Measurements from ENCODE around the gene SEMA3C.
"Not testable (repeated sequence)": the region's sequence is repeated elsewhere in the genome, so short reads cannot be mapped to it uniquely, and the experiment has no call there.

The SEMA3C gene

GRCh38 chr7:80934321-80934720 is 15.5 kb upstream of the SEMA3C start:
- H3K4me3 ChIP-seq (replicated peaks; ENCODE audit: insufficient read depth, low read length), result no peak overlapping the region
- TF ChIP-seq SPI1 (IDR thresholded peaks at IDR 0.05; ENCODE audit: borderline replicate concordance, low read depth), result no peak
- no peak for TF ChIP-seq GABPA (IDR thresholded peaks at IDR 0.05; ENCODE audit: low read depth)
- TF ChIP-seq, protein P1, sequence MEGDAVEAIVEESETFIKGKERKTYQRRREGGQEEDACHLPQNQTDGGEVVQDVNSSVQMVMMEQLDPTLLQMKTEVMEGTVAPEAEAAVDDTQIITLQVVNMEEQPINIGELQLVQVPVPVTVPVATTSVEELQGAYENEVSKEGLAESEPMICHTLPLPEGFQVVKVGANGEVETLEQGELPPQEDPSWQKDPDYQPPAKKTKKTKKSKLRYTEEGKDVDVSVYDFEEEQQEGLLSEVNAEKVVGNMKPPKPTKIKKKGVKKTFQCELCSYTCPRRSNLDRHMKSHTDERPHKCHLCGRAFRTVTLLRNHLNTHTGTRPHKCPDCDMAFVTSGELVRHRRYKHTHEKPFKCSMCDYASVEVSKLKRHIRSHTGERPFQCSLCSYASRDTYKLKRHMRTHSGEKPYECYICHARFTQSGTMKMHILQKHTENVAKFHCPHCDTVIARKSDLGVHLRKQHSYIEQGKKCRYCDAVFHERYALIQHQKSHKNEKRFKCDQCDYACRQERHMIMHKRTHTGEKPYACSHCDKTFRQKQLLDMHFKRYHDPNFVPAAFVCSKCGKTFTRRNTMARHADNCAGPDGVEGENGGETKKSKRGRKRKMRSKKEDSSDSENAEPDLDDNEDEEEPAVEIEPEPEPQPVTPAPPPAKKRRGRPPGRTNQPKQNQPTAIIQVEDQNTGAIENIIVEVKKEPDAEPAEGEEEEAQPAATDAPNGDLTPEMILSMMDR (IDR thresholded peaks at IDR 0.05; ENCODE audit: insufficient read depth, low read length), result no peak
- no peak for TF ChIP-seq REST (IDR thresholded peaks at IDR 0.05; ENCODE audit: insufficient replicate concordance, low read depth)
- TF ChIP-seq POLR2AphosphoS5 (IDR thresholded peaks at IDR 0.05; ENCODE audit: low read depth), result no peak
- H3K27me3 ChIP-seq (ENCODE audit: insufficient read depth, poor library complexity, severe bottlenecking), result no peaks in the 10 kb centered on the region
- H3K27ac ChIP-seq (replicated peaks), result no peak overlapping the region
- DNase-seq (ENCODE audit: low read depth in 1 of 2, low spot score in 1 of 2), result no peak

DNA sequence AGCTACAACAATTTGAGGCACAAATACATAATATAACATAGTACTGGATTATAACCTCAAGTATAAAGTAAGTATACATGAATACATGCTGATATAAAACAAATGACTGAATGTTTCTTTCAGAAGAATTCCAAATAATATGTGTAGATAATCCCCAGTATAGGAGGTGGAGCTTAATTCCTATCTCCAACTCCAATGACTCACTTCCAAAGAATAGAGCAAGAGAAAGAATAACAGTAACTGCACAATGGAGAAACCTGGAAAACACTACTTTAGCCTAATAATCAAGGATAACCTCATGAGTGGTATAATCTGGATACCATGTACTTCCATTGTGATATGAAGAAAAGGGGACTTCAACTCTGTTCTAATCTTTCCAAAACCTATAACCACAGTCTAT is 13.7 kb upstream of the SEMA3C start:
- H3K27ac ChIP-seq (replicated peaks), result no peak overlapping the region
- no peak for DNase-seq (ENCODE audit: low read depth in 1 of 2, low spot score in 1 of 2)
- H3K27me3 ChIP-seq (ENCODE audit: insufficient read depth, poor library complexity, severe bottlenecking), result no peaks in the 10 kb centered on the region
- TF ChIP-seq REST (IDR thresholded peaks at IDR 0.05; ENCODE audit: insufficient replicate concordance, low read depth), result no peak
- TF ChIP-seq GABPA (IDR thresholded peaks at IDR 0.05; ENCODE audit: low read depth), result no peak
- TF ChIP-seq SPI1 (IDR thresholded peaks at IDR 0.05; ENCODE audit: borderline replicate concordance, low read depth), result no peak
- H3K4me3 ChIP-seq (replicated peaks; ENCODE audit: insufficient read depth, low read length), result no peak overlapping the region

- TF ChIP-seq GABPA (IDR thresholded peaks at IDR 0.05; ENCODE audit: low read depth), result no peak
- Histone ChIP-seq H3K4me3 (replicated peaks; ENCODE audit: insufficient read depth, low read length) (no peak overlapping the region), H3K27me3 (ENCODE audit: insufficient read depth, poor library complexity, severe bottlenecking) (no peaks in the 10 kb centered on the region), H3K27ac (replicated peaks) (no peak overlapping the region)
- DNase-seq (ENCODE audit: low read depth in 1 of 2, low spot score in 1 of 2), result no peak
These were observed 10.8 kb upstream of the SEMA3C start for GRCh38 chr7:80929619-80930018.

DNA sequence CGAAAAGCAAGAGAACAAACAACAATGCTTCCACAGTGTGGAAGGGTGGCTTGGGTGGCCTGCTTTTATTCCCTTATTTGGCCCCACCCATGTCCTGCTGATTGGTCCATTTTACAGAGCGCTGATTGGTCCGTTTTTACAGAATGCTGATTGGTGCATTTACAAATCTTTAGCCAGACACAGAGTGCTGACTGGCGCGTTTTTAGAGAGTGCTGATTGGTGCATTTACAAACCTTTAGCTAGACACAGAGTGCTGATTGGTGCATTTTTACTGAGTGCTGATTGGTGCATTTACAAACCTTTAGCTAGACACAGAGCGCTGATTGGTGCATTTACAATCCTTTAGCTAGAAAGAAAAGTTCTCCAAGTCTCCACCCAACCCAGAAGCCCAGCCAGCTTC is 8.1 kb upstream of the SEMA3C start:
- DNase-seq (ENCODE audit: low read depth in 1 of 2, low spot score in 1 of 2); H3K27ac ChIP-seq (replicated peaks); H3K4me3 ChIP-seq (replicated peaks; ENCODE audit: insufficient read depth, low read length): not testable (repeated sequence)
- peaks cover 19% of the 10 kb centered on the region for H3K27me3 ChIP-seq (ENCODE audit: insufficient read depth, poor library complexity, severe bottlenecking)

GRCh38 chr7:80924090-80924489 is 5.2 kb upstream of the SEMA3C start:
- no peak for TF ChIP-seq SPI1 (IDR thresholded peaks at IDR 0.05; ENCODE audit: borderline replicate concordance, low read depth)
- no peak for TF ChIP-seq POLR2AphosphoS5 (IDR thresholded peaks at IDR 0.05; ENCODE audit: low read depth)
- TF ChIP-seq, protein P1 (IDR thresholded peaks at IDR 0.05; ENCODE audit: insufficient read depth, low read length), result no peak
- no peak for TF ChIP-seq GABPA (IDR thresholded peaks at IDR 0.05; ENCODE audit: low read depth)
- no peak for TF ChIP-seq REST (IDR thresholded peaks at IDR 0.05; ENCODE audit: insufficient replicate concordance, low read depth)
- Histone ChIP-seq H3K27me3 (ENCODE audit: insufficient read depth, poor library complexity, severe bottlenecking) (peaks cover 38% of the 10 kb centered on the region), H3K4me3 (replicated peaks; ENCODE audit: insufficient read depth, low read length) (no peak overlapping the region), H3K27ac (replicated peaks) (no peak overlapping the region)
- no peak for DNase-seq (ENCODE audit: low read depth in 1 of 2, low spot score in 1 of 2)
